PC-9 (cell line): ENCODE data around the gene PNPLA7. TPM values are rescaled to one million over a fixed set of nuclear protein-coding genes. Genes with fewer than 3 reads are reported as not detected.

Experiments
- BruUV-seq: library from RNA; stranded (reverse); fragments of 400-500 nt; replicated peaks from 2 replicates; lab custom pipeline; 2021; lab: Mats Ljungman, UMichigan
- CTCF ChIA-PET: fragments of 300-600 bp; sonication (Branson Sonifier 250); formaldehyde crosslinking; loops from one replicate; lab custom pipeline; 2022; ENCODE audit warnings: antibody characterized with exemption; lab: Charles Lee
- POLR2A ChIA-PET: fragments of 300-600 bp; sonication (Branson Sonifier 250); formaldehyde crosslinking; loops from one replicate; lab custom pipeline; 2022; ENCODE audit warnings: antibody characterized with exemption; ENCODE audit not compliant: unreplicated experiment; lab: Charles Lee
- DNase-seq, 2 experiments: peaks; one replicate each; pipeline versions ENCODE4 v3.0.0 to v3.0.0-alpha.2; 2015 to 2022; ENCODE audit warnings: mixed read lengths in 1 of 2
- H2AFZ ChIP-seq: fragments of 200-600 bp; sonication (generic); 2 replicates; pipeline ENCODE4 v1.8.1; 2017; ENCODE audit warnings: antibody characterized with exemption
- H3F3A ChIP-seq: fragments of 200-600 bp; sonication (generic); 2 replicates; pipeline ENCODE4 v1.8.1; 2017; ENCODE audit warnings: antibody characterized with exemption, mild to moderate bottlenecking, low read depth; ENCODE audit not compliant: insufficient read depth
- H3K27ac ChIP-seq: fragments of 200-600 bp; sonication (generic); 2 replicates; pipeline ENCODE4 v1.6.1; 2016; ENCODE audit warnings: mixed run types
- H3K27me3 ChIP-seq: fragments of 200-600 bp; sonication (generic); 2 replicates; pipeline ENCODE4 v1.6.1; 2016; ENCODE audit warnings: low read depth, mixed run types; ENCODE audit not compliant: insufficient read depth
- H3K36me3 ChIP-seq: fragments of 200-600 bp; sonication (generic); 2 replicates; pipeline ENCODE4 v1.6.1; 2016; ENCODE audit warnings: low read depth, mixed run types
- H3K4me1 ChIP-seq: fragments of 200-600 bp; sonication (generic); replicated peaks from 2 replicates; pipeline ENCODE4 v1.6.1; 2016; ENCODE audit warnings: mixed run types; ENCODE audit not compliant: insufficient read depth
- H3K4me2 ChIP-seq: fragments of 200-600 bp; sonication (generic); 2 replicates; pipeline ENCODE4 v1.6.1; 2017; ENCODE audit warnings: mixed run types
- H3K4me3 ChIP-seq: fragments of 200-600 bp; sonication (generic); 2 replicates; pipeline ENCODE4 v1.6.1; 2016; ENCODE audit warnings: mixed run types
- H3K79me2 ChIP-seq: fragments of 200-600 bp; sonication (generic); 2 replicates; pipeline ENCODE4 v1.6.1; 2017; ENCODE audit warnings: low read depth, mixed run types
- H3K9me2 ChIP-seq: fragments of 200-600 bp; sonication (generic); 2 replicates; pipeline ENCODE4 v1.8.1; 2017; ENCODE audit warnings: mild to moderate bottlenecking; ENCODE audit not compliant: insufficient read depth
- H3K9me3 ChIP-seq: fragments of 200-600 bp; sonication (generic); 2 replicates; pipeline ENCODE4 v1.8.1; 2016; ENCODE audit warnings: low read depth; ENCODE audit not compliant: insufficient read depth
- H4K20me1 ChIP-seq: fragments of 200-600 bp; sonication (generic); 2 replicates; pipeline ENCODE4 v1.8.1; 2017; ENCODE audit not compliant: insufficient read depth
- CTCF ChIP-seq: fragments of 200-600 bp; sonication (generic); conservative IDR thresholded peaks from 2 replicates; pipeline ENCODE4 v1.6.1; 2017; ENCODE audit warnings: mixed run types, antibody characterized with exemption, mild to moderate bottlenecking, moderate library complexity
- EZH2 ChIP-seq: fragments of 200-600 bp; sonication (generic); IDR thresholded peaks from 2 replicates; pipeline ENCODE4 v1.8.0; 2017; ENCODE audit warnings: antibody characterized with exemption, low read depth
- intact Hi-C: fragments of 100-400 bp; cut with micrococcal nuclease; formaldehyde crosslinking; loops from one replicate; pipeline ENCODE4 v1.10.0; 2022; ENCODE audit not compliant: unreplicated experiment
- total RNA-seq: library from RNA; stranded (reverse); gene quantifications from 2 replicates; pipeline ENCODE4 v1.2.3, GENCODE V29; 2021

PNPLA7 gene
- total RNA-seq, 1 experiment from 2014 or later, result 1.9 TPM

- ChIA-PET CTCF (no interaction called here), POLR2A (no interaction called here)
- Histone ChIP-seq H3K4me1 (peaks cover 17% of the 10 kb centered on the region), H3K79me2 (no peaks in the 10 kb centered on the region), H3F3A (peaks cover 13% of the 10 kb centered on the region), H3K4me2 (no peak overlapping the region), H2AFZ (no peak overlapping the region), H4K20me1 (no peaks in the 10 kb centered on the region), H3K27ac (no peak overlapping the region), H3K9me2 (no peaks in the 10 kb centered on the region), H3K36me3 (no peaks in the 10 kb centered on the region), H3K27me3 (0 out of 2 replicates have a peak, but pooled peaks cover 3% of the 10 kb centered on the region), H3K9me3 (0 out of 2 replicates have a peak, but pooled peaks cover 10% of the 10 kb centered on the region), H3K4me3 (no peak overlapping the region)
- BruUV-seq, result no TSS peak
- DNase-seq, result no peak
- intact Hi-C loops, result no loop called here
- TF ChIP-seq EZH2 (no peak), CTCF (no peak)
Observed at GRCh38 chr9:137479892-137480685, 70.1 kb downstream of the PNPLA7 start.

DNA sequence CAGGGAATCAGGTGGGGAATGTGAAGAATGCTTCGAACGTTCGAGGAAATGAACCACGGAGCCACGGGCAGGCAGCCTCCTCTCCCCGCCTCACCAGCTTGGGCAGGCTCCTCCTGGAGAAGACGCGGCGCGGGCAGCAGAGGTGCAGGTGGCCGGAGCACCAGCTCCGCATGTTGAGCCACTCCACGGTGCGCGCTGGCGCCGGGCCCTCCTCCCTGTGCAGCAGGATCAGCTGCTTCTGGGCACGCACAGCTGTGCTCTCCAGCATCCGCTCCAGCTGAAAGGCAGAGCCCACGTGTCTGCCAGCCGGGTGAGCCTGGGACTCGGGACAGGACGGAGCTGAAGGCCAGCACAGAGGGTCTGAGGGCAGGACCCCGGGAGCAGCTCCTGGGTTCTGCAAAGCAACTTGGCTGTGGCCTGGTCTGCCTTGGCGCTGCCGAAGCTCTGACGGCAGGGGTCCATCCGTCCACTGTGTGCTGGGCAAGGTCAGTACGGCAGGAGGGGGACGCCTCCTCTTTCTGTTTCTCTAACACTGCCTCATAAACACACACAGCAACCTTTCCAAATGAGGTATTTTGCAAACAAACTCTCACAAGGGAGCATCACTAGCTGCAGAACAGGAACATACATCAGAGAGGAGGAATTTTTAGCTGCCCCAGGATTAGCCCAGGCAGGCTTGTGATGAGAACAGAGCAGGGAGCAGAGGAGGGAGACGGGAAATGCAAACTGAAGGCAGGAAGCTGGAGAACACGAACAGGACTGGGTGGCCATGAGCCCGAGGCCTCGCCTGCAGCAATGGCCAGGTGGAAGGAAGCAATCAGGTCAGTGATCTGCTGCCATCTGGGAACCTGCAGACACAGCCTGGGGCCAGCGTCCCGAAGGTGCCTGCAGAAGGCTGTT, 71.0 kb downstream of the PNPLA7 start:
- Histone ChIP-seq H3K9me2 (no peaks in the 10 kb centered on the region), H3F3A (peaks cover 13% of the 10 kb centered on the region), H2AFZ (no peak overlapping the region), H3K4me1 (peaks cover 17% of the 10 kb centered on the region), H3K27me3 (0 out of 2 replicates have a peak, but pooled peaks cover 3% of the 10 kb centered on the region), H3K4me3 (no peak overlapping the region), H3K36me3 (no peaks in the 10 kb centered on the region), H3K79me2 (no peaks in the 10 kb centered on the region), H4K20me1 (no peaks in the 10 kb centered on the region), H3K9me3 (0 out of 2 replicates have a peak, but pooled peaks cover 10% of the 10 kb centered on the region), H3K4me2 (no peak overlapping the region), H3K27ac (no peak overlapping the region)
- no peak for DNase-seq
- ChIA-PET CTCF (interaction anchor here (0.6 kb wide), 1 partner anchor 25 kb away, joined by 3 read pairs; no protein-coding TSS in a partner anchor), POLR2A (no interaction called here)
- no TSS peak for BruUV-seq
- intact Hi-C loops, result no loop called here
- TF ChIP-seq CTCF (no peak), EZH2 (no peak)

DNA sequence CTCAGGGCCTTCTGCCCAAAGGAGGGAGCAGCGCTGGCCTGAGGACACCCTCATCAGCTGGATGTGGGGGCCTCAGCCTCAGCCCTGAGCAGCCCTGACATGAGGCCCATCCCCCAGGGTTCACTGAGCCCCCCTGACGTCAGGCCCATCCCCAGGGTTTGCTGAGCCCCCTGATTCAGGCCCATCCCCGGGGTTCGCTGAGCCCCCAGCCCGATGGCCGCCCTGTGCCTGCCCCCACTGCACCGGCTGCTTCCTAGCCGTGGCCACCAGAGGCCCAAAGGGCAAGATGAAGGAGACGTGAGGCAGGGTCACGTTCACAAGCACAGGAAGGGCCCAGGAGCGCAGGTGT, 71.6 kb downstream of the PNPLA7 start:
- Histone ChIP-seq H3K4me2 (no peak overlapping the region), H3K9me2 (no peaks in the 10 kb centered on the region), H3K4me3 (no peak overlapping the region), H4K20me1 (no peaks in the 10 kb centered on the region), H3K4me1 (peaks cover 17% of the 10 kb centered on the region), H3K27me3 (peaks cover 7% of the 10 kb centered on the region; the same call in 1 of the 2 replicates), H3K9me3 (0 out of 2 replicates have a peak, but pooled peaks cover 10% of the 10 kb centered on the region), H3K79me2 (no peaks in the 10 kb centered on the region), H3F3A (peaks cover 13% of the 10 kb centered on the region), H3K36me3 (no peaks in the 10 kb centered on the region), H3K27ac (no peak overlapping the region), H2AFZ (no peak overlapping the region)
- intact Hi-C loops, result no loop called here
- DNase-seq, result no peak
- ChIA-PET CTCF (interaction anchor here (0.6 kb wide), 1 partner anchor 26 kb away, joined by 3 read pairs; no protein-coding TSS in a partner anchor), POLR2A (no interaction called here)
- BruUV-seq, result no TSS peak
- TF ChIP-seq CTCF (no peak), EZH2 (no peak)
